Prostate gland (tissue), 2 donors: ENCODE measurements around the gene SV2B.

Experiments used
- POLR2A ChIP-seq: fragments of 450-650 bp; IDR thresholded peaks from one replicate; pipeline ENCODE4 v1.6.1; 2016; ENCODE audit warnings: antibody characterized with exemption, mild to moderate bottlenecking
- POLR2AphosphoS5 ChIP-seq: sonication (generic); formaldehyde crosslinking; IDR thresholded peaks from one replicate; pipeline ENCODE4 v1.6.1; 2017; ENCODE audit warnings: antibody characterized with exemption
- TF ChIP-seq, protein P1 (sequence below), 4 experiments: fragments of 200-600 bp in 2 of 4; fragments of 450-650 bp in 2 of 4; sonication (generic) in 2 of 4; IDR thresholded peaks; 1 replicate in 3 of 4; 2 replicates in 1 of 4; pipeline ENCODE4 v1.5.1; 2016 to 2019; ENCODE audit warnings: antibody characterized with exemption in 4 of 4, mild to moderate bottlenecking in 2 of 4, moderate library complexity in 2 of 4

DNA sequence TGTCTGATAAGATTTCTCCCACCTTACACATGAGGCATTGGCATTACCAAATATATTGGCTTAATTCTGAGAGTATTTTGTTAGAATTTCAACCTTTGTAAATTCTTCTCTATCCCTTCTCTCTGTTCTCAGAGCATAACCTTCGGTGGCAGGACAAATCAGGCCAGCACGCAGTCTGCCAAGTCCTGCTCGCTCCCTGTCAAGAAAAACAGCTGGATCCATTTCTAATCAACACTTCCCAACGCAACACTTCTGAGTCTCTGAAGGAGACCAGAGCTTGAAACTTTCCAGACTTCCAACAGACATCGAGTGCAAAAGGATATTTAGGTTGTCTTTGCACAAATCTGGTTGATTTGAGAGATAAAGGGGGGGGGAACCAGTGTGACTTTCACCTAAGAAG, 125.7 kb downstream of the SV2B start:
- TF ChIP-seq, protein P1, sequence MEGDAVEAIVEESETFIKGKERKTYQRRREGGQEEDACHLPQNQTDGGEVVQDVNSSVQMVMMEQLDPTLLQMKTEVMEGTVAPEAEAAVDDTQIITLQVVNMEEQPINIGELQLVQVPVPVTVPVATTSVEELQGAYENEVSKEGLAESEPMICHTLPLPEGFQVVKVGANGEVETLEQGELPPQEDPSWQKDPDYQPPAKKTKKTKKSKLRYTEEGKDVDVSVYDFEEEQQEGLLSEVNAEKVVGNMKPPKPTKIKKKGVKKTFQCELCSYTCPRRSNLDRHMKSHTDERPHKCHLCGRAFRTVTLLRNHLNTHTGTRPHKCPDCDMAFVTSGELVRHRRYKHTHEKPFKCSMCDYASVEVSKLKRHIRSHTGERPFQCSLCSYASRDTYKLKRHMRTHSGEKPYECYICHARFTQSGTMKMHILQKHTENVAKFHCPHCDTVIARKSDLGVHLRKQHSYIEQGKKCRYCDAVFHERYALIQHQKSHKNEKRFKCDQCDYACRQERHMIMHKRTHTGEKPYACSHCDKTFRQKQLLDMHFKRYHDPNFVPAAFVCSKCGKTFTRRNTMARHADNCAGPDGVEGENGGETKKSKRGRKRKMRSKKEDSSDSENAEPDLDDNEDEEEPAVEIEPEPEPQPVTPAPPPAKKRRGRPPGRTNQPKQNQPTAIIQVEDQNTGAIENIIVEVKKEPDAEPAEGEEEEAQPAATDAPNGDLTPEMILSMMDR (IDR thresholded peaks at IDR 0.05), result no peak
- TF ChIP-seq POLR2A, result no peak
- TF ChIP-seq POLR2AphosphoS5, result no peak
